Heart left ventricle (tissue), 13 donors: Measurements from ENCODE around the gene ADI1.

Experiments
- CTCF ChIP-seq, 12 donors: fragments of 200-600 bp; sonication (generic) in 4 of 12; IDR thresholded peaks; one replicate each; pipeline versions ENCODE4 v1.5.0 to v1.8.0; 2018 to 2022; ENCODE audit warnings: antibody characterized with exemption in 12 of 12, mild to moderate bottlenecking in 5 of 12
- POLR2A ChIP-seq, 2 donors: fragments of 450-650 bp; IDR thresholded peaks; one replicate each; pipeline ENCODE4 v1.6.1; 2017; ENCODE audit warnings: antibody characterized with exemption in 2 of 2, mild to moderate bottlenecking in 2 of 2, moderate library complexity in 2 of 2
- donor health status: ischemic (EF 13 %, LVEDD 7.1; RV severe dilation, severe dysfunction).
- donor health status: DM: no; HTN: yes; CAD: no.
- donor health status: DM: no; HTN: no; CAD: no.
- donor health status: ischemic (EF 25% LVEDD 6.9; RV normal size, moderate dysfunction).
- donor health status: ischemic (EF 25% LVEDD 5.7; RV mildly dilated, moderate dysfunction).
- donor health status: ischemic (EF 35%, LVEDD 5.7; RV mildly dilated, moderate dysfunction).
- donor health status: nonischemic (EF 11% LVEDD 7.7; RV severe dilation, severe dysfunction).
- donor health status: DM: yes; HTN: yes; CAD: no.
- donor health status: PGD.
- donor health status: ischemic (EF 29% LVEDD 5.4; RV normal size, mild dysfunction).
- donor health status: nonischemic (EF 23%, LVEDD 6.1; RV moderate dilation, normal function).

- TF ChIP-seq CTCF (IDR thresholded peaks at IDR 0.05): no peak
- TF ChIP-seq POLR2A (IDR thresholded peaks at IDR 0.05): no peak
These were observed 36.9 kb downstream of the ADI1 start for GRCh38 chr2:3482363-3482821.
